Breast epithelium (tissue), 3 donors: ENCODE data around the gene DHRS1.
A peak's percentile ranks its signal among the peaks of the same experiment; 100 is the strongest.

ENCODE experiments used
- POLR2AphosphoS5 ChIP-seq, 3 donors: sonication (generic); formaldehyde crosslinking; IDR thresholded peaks; one replicate each; pipeline ENCODE4 v1.6.1; 2017; ENCODE audit warnings: antibody characterized with exemption in 3 of 3
- TF ChIP-seq, protein P1 (sequence below), 3 donors: fragments of 450-650 bp; IDR thresholded peaks; one replicate each; pipeline ENCODE4 v1.5.1; 2016 to 2017; ENCODE audit warnings: antibody characterized with exemption in 3 of 3, mild to moderate bottlenecking in 3 of 3, moderate library complexity in 3 of 3

DNA sequence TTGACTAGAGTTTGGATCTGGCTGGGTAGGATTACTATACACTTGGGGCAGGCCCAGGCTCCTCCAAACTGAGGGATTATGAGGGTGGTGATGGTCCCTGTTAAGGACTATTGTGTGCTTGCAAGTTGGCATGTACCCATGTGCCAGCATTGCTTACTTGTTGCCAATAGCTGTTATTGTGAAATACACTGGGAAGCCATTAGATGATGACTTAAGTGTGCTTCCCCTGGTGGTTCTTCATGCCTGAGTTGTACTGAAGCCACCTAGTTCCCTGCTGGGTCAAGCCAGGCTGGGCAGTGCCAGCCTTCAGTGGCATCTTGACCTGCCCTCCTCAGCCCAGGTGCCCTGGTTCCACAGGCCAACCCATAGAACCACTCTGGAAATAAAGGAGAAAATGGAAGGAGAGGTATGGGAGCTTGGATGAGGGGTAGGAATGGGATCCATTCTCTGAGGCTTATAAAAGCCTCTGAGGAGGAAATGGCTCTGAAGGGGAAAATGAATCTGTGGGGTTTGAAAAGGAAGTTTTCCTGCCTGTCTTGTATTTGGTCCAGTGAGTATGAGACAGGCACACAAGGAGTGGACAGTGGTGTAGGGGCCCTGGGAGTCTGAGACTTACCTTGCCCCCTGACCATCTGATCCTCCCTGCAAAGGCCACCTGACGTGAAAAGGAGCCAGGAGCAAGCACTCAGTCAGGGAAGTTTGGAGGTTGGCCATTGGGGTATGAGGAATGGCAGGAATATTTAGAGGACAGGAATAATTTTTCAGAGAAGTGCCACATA lies 12.4 kb upstream of the DHRS1 start:
- no peak for TF ChIP-seq POLR2AphosphoS5 (IDR thresholded peaks at IDR 0.05)
- TF ChIP-seq, protein P1, sequence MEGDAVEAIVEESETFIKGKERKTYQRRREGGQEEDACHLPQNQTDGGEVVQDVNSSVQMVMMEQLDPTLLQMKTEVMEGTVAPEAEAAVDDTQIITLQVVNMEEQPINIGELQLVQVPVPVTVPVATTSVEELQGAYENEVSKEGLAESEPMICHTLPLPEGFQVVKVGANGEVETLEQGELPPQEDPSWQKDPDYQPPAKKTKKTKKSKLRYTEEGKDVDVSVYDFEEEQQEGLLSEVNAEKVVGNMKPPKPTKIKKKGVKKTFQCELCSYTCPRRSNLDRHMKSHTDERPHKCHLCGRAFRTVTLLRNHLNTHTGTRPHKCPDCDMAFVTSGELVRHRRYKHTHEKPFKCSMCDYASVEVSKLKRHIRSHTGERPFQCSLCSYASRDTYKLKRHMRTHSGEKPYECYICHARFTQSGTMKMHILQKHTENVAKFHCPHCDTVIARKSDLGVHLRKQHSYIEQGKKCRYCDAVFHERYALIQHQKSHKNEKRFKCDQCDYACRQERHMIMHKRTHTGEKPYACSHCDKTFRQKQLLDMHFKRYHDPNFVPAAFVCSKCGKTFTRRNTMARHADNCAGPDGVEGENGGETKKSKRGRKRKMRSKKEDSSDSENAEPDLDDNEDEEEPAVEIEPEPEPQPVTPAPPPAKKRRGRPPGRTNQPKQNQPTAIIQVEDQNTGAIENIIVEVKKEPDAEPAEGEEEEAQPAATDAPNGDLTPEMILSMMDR (IDR thresholded peaks at IDR 0.05), result peak in 1 of 3 donors; percentile 9
